Stimulated activated effector memory CD8-positive, alpha-beta T cell treated with anti-CD3 and anti-CD28 coated beads, Interleukin-12 subunit alpha, Interleukin-12 subunit beta, amount 100 ng/mL, for 72 hours (primary cell): ENCODE data around the gene INPP1.
A peak's percentile ranks its signal among the peaks of the same experiment; 100 is the strongest.

Experiments used
- ATAC-seq: fragments of 150-1000 bp; cut with Tn5 transposase; 2 replicates; pipeline ENCODE4 v1.10.0; 2021
- DNase-seq, 2 donors: peaks; one replicate each; pipeline ENCODE4 v3.0.0; 2021 to 2022; ENCODE audit warnings: low spot score in 2 of 2
- H3K27ac Mint-ChIP-seq: one replicate; pipeline ENCODE4 v1.8.0; 2022; ENCODE audit warnings: mild to moderate bottlenecking, mixed read lengths
- H3K36me3 Mint-ChIP-seq: one replicate; pipeline ENCODE4 v1.8.0; 2022; ENCODE audit warnings: mild to moderate bottlenecking, mixed read lengths
- H3K4me1 Mint-ChIP-seq: one replicate; pipeline ENCODE4 v1.8.0; 2022; ENCODE audit warnings: mixed read lengths
- H3K4me3 Mint-ChIP-seq: one replicate; pipeline ENCODE4 v1.8.0; 2022; ENCODE audit warnings: mild to moderate bottlenecking, mixed read lengths
- H3K9me3 Mint-ChIP-seq: one replicate; pipeline ENCODE4 v1.8.0; 2022; ENCODE audit warnings: mixed read lengths

INPP1 gene

GRCh38 chr2:190407246-190407661 is 63.9 kb downstream of the INPP1 start:
- Mint-ChIP-seq H3K9me3 (no peaks in the 10 kb centered on the region), H3K4me3 (no peak overlapping the region), H3K27ac (no peak overlapping the region), H3K36me3 (peaks cover 4% of the 10 kb centered on the region), H3K4me1 (peaks cover 23% of the 10 kb centered on the region)
- DNase-seq (no peak), ATAC-seq (peak; percentile 58)

GRCh38 chr2:190407662-190408537 is 64.5 kb downstream of the INPP1 start, which contains the start of gene MFSD6:
MFSD6 (plus strand) TSS chr2:190408355; CDS start chr2:190436030, 27,675 bp downstream.
- Mint-ChIP-seq H3K36me3 (peaks cover 4% of the 10 kb centered on the region), H3K27ac (peak within 1 kb of the TSS; percentile 88), H3K9me3 (no peaks in the 10 kb centered on the region), H3K4me1 (peaks cover 29% of the 10 kb centered on the region), H3K4me3 (no peak within 1 kb of the TSS)
- DNase-seq = peak; percentile 50 to 83
- peak; percentile 77 for ATAC-seq

- Mint-ChIP-seq H3K4me1 (peaks cover 37% of the 10 kb centered on the region), H3K9me3 (no peaks in the 10 kb centered on the region), H3K36me3 (peaks cover 4% of the 10 kb centered on the region), H3K27ac (peak overlapping the region; percentile 88), H3K4me3 (no peak overlapping the region)
- ATAC-seq (peak; percentile 72), DNase-seq (peak in 1 of 2 donors; percentile 83)
Observed at GRCh38 chr2:190408538-190409271, 65.3 kb downstream of the INPP1 start.

GRCh38 chr2:190409616-190410015 is 66.2 kb downstream of the INPP1 start:
- Mint-ChIP-seq H3K36me3 (peaks cover 4% of the 10 kb centered on the region), H3K4me3 (no peak overlapping the region), H3K4me1 (peaks cover 40% of the 10 kb centered on the region), H3K9me3 (no peaks in the 10 kb centered on the region), H3K27ac (peak overlapping the region; percentile 88)
- DNase-seq (no peak), ATAC-seq (no peak)

- no peak overlapping the region for H3K4me3 Mint-ChIP-seq
- no peak for ATAC-seq
- H3K36me3 Mint-ChIP-seq = peaks cover 4% of the 10 kb centered on the region
- H3K9me3 Mint-ChIP-seq = no peaks in the 10 kb centered on the region
- DNase-seq = no peak
- H3K4me1 Mint-ChIP-seq = peaks cover 40% of the 10 kb centered on the region
- H3K27ac Mint-ChIP-seq = peak overlapping the region; percentile 88
Observed at GRCh38 chr2:190410166-190410565, 66.8 kb downstream of the INPP1 start.

GRCh38 chr2:190412966-190413365 is 69.6 kb downstream of the INPP1 start:
- no peak for ATAC-seq
- Mint-ChIP-seq H3K4me1 (peaks cover 40% of the 10 kb centered on the region), H3K27ac (peak overlapping the region; percentile 41), H3K4me3 (no peak overlapping the region), H3K9me3 (no peaks in the 10 kb centered on the region), H3K36me3 (no peaks in the 10 kb centered on the region)
- DNase-seq = no peak

GRCh38 chr2:190413421-190413820 is 70.0 kb downstream of the INPP1 start:
- DNase-seq (no peak), ATAC-seq (peak; percentile 22)
- peak overlapping the region; percentile 41 for H3K27ac Mint-ChIP-seq
- H3K36me3 Mint-ChIP-seq = no peaks in the 10 kb centered on the region
- H3K4me3 Mint-ChIP-seq = no peak overlapping the region
- peaks cover 40% of the 10 kb centered on the region for H3K4me1 Mint-ChIP-seq
- H3K9me3 Mint-ChIP-seq = no peaks in the 10 kb centered on the region

GRCh38 chr2:190415251-190415650 is 71.9 kb downstream of the INPP1 start:
- peak overlapping the region; percentile 31 for H3K4me3 Mint-ChIP-seq
- ATAC-seq (no peak), DNase-seq (no peak)
- H3K4me1 Mint-ChIP-seq = peaks cover 31% of the 10 kb centered on the region
- H3K27ac Mint-ChIP-seq = peak overlapping the region; percentile 85
- H3K9me3 Mint-ChIP-seq = no peaks in the 10 kb centered on the region
- no peaks in the 10 kb centered on the region for H3K36me3 Mint-ChIP-seq

GRCh38 chr2:190415794-190416775 is 72.7 kb downstream of the INPP1 start:
- Mint-ChIP-seq H3K36me3 (no peaks in the 10 kb centered on the region), H3K27ac (peak overlapping the region; percentile 85), H3K4me1 (peaks cover 36% of the 10 kb centered on the region), H3K9me3 (no peaks in the 10 kb centered on the region), H3K4me3 (peak overlapping the region; percentile 31)
- ATAC-seq (peak; percentile 34), DNase-seq (no peak)

- no peaks in the 10 kb centered on the region for H3K9me3 Mint-ChIP-seq
- ATAC-seq (no peak), DNase-seq (no peak)
- H3K4me3 Mint-ChIP-seq = no peak overlapping the region
- H3K36me3 Mint-ChIP-seq = no peaks in the 10 kb centered on the region
- no peak overlapping the region for H3K27ac Mint-ChIP-seq
- H3K4me1 Mint-ChIP-seq = peaks cover 36% of the 10 kb centered on the region
Observed at GRCh38 chr2:190417045-190417842, 73.9 kb downstream of the INPP1 start.

GRCh38 chr2:190418727-190419126 is 75.3 kb downstream of the INPP1 start:
- no peak for ATAC-seq
- Mint-ChIP-seq H3K9me3 (no peaks in the 10 kb centered on the region), H3K36me3 (no peaks in the 10 kb centered on the region), H3K4me3 (no peak overlapping the region), H3K4me1 (peaks cover 36% of the 10 kb centered on the region), H3K27ac (no peak overlapping the region)
- DNase-seq = no peak

- Mint-ChIP-seq H3K36me3 (no peaks in the 10 kb centered on the region), H3K4me1 (peaks cover 35% of the 10 kb centered on the region), H3K4me3 (no peak overlapping the region), H3K27ac (no peak overlapping the region), H3K9me3 (no peaks in the 10 kb centered on the region)
- ATAC-seq (no peak), DNase-seq (no peak)
Observed at GRCh38 chr2:190420801-190421200, 77.4 kb downstream of the INPP1 start.
